Measurements from ENCODE around the gene EID1.
A peak's percentile ranks its signal among the peaks of the same experiment; 100 is the strongest.
"Not testable (repeated sequence)": the region's sequence is repeated elsewhere in the genome, so short reads cannot be mapped to it uniquely, and the experiment has no call there.

The EID1 gene

DNA sequence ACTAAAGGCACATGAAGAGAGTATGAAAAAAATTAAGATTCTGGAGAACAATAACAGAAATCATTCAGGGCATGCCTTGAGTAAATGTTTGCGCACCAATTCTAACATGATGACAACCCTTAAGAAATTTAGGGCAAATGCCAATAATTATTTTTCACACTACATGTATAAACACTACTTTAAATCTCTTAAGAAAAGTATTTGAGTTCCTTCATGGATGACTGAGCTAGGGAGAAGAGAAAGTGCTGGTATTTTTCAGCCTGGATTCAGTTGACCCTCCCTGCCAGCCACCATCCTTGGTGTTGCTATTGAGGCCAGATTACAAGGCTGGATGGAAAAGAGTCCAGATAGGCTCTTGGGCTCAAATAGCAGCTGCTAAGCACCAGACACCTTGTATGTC lies 8.0 kb upstream of the EID1 start:
- DNase-seq (ENCODE audit: low read depth): no peak

DNA sequence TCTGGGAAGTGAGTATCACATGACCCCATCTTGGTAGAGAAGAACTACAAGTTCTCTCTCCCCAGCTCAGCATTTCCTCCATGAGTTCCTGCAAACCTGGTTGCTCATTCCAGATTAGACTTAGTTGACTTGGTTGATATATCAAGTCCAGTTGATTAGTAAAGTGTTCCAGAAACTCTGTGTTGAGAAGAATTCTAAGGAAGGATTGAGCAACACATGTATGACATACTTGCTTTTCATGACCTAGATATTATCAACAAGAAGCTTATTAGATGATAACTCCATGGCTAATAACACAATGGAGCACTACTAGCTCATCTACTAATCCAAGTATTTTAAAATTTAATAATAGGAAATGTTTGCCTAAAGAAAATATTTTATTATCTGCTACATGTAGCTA lies 6.4 kb upstream of the EID1 start:
- no peak for DNase-seq (ENCODE audit: low read depth)

DNA sequence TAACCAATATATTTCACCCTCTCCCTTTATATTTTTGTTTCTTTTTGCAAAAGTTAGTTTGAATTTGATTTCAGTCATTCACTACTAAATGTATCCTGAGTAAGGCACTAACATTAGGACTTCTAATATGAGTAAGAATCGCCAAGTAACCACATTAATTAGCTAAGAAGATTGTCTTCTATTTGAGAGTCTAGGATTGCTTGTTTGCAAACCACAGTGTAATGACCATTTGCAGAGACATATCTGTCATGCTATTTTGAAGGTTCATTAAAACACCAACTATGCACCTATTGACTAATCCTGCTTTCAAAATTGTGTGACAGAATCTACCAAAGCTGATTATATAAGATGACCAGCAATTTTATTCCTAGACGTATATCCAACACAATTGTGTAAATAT lies 5.3 kb upstream of the EID1 start:
- DNase-seq (ENCODE audit: low read depth): no peak

DNA sequence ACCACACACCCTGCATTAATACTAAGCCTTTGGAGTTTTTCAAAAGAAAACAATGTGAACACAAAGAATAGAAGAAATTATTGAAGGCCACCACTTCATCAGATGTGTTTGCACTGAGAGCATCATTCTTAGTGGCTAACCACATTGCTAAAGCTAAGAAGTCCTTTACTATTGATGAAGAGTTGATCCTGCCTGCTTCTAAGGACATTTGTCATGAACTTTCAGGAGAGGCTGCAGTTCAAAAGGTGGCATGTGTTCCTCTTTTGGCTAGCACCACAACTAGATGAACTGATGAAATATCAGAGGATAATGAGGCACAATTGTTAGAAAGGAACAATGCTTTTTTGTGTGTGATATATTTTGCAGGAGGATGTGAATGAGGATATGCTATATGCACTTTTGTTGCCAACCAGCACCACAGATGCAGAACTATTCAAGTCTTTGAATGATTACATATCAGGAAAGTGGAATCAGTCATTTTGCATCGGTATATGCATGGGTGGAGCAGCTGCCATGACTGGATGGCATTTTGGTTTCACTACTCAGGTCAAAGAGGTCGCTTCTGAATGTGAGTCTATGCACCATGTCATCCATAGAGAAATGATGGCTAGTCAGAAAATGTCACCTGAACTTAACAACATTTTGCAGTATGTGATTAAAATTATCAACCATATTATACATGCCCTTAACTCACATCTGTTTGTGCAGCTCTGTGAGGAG lies 2.5 kb upstream of the EID1 start:
- DNase-seq (ENCODE audit: low read depth): no peak

DNA sequence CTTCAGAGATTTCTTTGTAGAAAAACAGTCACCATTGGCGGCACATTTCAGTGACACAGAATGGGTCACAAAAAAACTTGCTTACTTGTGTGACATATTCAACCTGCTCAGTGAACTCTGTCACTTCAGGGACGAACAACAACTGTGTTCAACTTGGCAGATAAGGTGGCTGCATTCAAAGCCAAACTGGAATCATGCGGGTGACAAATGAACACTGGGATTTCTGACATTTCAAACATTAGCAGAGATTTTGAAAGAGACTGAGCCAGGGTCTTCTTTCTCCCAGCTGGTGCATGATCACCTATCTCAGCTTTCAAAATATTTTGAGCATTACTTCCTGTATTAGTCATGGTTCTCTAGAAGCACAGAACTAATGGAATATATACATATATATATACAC lies 1.9 kb upstream of the EID1 start:
- DNase-seq (ENCODE audit: low read depth): no peak

DNA sequence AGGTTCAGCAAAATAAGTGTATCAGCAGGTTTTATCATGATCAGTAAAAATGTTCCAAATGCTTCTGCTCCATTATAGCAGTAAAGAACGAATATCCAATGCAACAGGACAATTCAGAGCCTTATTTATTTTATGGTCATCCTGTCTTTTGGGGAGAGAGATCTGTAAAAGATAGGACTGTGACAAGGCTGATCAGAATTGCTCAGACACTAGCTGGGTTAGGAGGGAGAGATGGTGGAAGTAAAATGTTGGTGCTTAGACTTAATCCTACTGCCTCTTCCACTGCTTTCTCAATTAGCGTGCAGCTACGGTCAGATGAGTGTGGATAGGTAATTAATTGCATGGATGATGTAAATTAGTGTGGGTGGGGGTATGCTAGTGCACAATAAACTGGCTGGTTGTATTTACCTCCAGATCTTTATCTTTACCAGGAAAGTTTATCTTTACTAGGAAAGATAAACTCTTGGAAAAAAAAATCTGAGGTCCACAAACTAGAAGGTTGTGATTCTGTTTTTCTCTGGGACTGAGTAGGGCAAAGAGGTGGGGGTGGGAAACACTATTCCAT lies 2.2 kb downstream of the EID1 start:
- DNase-seq (ENCODE audit: low read depth): no peak

DNA sequence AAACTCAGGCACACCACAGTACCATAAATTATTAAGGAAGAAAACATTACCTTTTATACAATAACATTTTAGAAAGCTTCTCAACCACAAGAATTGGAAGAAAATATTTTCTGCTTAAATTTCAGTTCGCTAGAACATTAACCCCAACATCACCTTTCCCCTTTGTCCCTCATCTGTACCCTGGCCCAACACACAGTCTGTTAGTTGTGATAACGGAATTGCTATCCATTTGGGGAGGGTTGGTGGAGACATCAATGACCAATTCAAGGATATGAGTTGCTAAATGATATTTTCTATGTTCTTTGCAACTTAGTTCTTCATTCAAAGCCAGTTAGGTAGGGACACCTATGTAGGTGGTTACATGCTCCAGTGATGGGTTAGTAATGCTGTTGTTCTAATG lies 5.8 kb downstream of the EID1 start:
- no peak for DNase-seq (ENCODE audit: low read depth)

DNA sequence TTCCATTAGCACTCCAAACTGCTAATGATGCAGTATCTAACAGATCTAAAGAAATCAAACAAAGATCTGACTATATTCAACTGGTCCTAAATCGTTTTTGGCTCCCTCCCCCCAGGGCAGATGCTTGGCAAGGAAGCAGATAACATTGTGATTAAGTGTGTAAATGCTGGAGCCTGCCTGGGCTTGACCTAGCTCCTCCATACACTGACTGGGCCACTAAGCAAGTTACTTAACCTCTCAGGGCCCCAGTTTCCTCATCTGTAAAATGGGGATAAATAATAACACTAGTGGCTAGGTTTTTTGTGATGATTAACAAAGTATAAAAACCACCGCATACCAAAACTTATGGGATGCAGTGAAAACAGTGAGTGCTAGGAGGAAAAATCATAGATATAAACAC lies 9.2 kb downstream of the EID1 start:
- no peak for DNase-seq (ENCODE audit: low read depth)

DNA sequence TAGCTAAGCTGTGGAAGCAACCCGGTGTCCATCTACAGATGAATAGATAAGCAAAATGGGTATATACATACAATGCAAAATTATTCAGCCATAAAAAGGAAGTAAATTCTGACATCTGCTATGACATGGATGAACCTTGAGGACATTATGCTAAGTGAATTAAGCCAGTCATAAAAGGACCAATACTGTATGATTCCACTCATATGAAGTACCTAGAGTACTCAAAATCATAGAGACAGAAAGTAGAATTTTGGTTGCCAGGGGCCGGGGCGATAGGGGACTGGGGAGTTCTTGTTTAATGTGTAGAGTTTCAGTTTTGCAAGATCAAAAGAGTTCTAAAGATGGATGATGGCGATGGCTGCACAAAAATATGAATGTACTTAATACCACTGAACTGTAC lies 10.3 kb downstream of the EID1 start:
- no peak for DNase-seq (ENCODE audit: low read depth)

DNA sequence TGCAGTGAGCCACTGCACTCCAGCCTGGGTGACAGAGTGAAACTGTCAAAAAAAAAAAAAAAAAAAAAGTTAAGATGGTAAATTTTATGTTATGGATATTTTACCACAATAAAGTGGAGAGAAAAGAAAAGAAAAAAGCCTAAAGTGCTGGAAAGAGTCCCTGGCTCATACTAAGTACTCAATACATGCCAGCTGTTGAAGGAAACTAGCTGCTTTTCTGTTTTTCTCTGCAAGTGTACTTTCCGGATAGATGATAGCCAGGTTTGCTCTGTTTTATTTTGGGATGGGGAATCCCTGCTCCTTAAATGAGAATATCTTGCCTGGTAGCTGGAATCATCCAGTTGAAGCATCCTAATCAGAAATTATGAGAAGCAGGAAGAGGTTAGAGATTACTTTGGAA lies 10.9 kb downstream of the EID1 start:
- no peak for DNase-seq (ENCODE audit: low read depth)

DNA sequence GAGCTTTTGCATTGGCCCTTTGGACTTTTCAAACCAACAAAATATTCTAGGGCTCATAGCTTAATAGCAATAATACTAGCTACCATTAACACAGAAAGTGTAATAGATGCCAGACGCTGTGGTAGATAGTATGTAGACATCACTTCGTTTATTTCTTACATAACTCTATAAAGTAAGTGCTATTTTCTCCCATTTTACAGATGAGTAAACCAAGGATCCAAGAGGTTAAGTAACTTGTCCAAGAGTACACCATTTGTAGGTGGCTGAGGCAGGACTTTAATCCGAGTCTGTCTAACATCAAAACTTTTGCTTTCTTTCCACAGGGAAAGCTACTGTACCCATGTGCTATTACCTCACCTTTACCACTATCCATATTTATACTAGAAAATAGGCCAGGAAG lies 12.0 kb downstream of the EID1 start:
- no peak for DNase-seq (ENCODE audit: low read depth)

DNA sequence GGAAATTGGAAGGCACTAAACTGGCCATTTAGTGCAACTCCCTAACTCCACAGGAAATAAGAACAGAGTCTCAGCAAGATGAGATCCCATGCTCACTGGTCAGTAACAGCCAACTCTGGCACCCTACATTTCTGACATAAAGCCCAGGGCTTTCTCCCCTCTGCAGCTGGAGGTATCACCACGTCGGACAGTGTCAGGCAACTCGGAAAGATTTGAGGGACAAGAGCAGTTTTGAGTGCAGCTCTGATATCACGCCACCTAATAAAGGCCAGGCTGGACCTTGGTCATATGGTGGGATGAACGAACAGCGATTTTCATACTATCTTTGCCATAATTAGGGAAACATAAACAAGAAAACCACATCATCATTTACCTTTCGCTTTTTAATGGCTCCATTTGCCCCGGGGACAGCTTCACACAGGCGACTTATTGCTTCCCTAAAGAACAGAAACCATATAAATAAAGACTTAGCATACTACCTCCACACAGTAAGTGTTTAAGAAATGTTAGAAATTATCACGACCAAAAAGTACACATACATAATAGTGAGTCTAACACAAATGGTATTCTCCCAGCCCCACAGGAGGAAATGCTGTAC lies 12.5 kb downstream of the EID1 start:
- DNase-seq (ENCODE audit: low read depth): no peak

DNA sequence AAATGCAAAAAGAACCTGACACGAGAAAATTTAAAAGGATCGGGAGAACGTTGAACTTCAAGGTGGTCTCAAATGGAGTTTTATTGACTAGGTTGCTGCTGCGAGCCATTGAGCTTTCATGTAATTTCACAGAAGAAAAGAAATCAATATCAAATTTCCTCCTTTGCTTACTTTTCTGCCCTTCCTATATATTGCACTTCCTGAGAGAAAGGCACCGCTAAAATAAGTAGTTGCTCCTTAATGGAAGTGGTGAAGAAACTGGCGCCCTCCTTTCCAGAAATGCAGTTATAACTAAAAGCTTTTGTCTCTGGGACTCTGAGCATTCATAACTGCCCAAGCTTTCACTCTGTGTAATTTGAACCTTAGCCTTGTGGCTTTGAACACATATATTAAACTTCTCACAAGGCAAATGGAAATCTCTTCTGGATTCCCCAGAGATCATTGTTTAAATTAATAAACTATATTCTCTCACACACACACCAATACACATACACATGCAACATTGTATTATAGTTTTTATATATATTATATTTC lies 13.4 kb downstream of the EID1 start:
- DNase-seq (ENCODE audit: low read depth): no peak

DNA sequence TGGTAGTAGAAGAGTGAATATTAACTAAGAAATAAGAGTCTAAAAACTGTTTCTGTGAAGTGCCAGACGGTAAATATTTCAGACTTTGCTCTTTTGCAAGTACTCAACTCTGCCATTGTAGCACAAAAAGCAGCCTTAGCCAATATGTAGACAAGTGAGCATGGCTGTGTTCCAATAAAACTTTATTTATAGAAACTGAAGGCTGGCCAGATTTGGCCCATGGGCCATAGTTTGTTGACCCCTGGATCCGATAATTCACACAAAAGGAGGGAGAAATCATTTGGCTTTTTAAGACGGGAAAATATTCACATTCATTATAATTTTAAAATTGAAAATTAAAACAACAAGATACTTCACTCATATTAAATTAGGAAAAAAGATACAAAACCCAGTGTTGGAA lies 15.4 kb downstream of the EID1 start:
- no peak for DNase-seq (ENCODE audit: low read depth)

DNA sequence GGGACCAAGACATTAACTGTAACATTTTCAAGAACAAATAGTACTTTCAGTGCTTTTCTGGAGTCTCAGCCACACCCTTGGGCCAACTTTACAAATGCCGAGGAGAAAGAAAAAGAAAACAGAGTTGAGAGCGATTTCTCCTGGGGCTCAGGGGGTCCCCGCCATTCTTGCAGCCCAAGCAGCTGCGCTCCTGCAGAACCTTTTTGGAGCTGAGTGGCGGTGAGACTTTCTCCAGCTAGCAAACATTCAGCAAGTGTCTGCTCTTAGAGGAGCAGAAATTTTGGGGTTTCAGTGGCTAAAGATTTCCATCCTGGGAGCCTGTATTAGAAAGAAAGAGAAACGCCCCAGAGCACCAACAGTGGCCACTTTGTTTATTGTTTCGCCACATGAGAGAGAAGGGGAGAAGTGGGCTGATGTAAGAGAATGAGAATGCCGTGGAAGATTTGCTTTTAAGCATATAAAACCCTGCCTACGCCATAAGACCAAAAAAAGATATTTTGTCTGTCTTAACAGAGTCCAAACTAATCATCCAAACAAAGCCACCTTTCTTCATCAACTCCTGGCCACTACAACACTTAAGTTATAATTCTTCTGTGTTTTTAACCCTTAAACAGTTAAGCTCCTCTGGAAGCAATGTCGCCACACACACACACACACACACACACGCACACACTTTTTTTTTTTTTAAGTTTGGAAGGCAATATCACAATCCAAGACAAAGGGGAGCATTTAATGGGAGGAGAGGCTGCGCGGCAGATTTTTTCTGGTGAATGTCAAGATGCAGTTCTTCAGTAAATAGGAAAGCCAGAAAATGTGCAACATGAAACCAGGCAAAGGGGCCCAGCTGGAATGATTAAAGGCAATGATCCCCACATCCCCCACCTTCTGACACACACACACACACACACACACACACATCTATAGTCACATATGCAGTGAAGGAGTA lies 19.2 kb downstream of the EID1 start:
- DNase-seq (ENCODE audit: low read depth): peak; percentile 68

DNA sequence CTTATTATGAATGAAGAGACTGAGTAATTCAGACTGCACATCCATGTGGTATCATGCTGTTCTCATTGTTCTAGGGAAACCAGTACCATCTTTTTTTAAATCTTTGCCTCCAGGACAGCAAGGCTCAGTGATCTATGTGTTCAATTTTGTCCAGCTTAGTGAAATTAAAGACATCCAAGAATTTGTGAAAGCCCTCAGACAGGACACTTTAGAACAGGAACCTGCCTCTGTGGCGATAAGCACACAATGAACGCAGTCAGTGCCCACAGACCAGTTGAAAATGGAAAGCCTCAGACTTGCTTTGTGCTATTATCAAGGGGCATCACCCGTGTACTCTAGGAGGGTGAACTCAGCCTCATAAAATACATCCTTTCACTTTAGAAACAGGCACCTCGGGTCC lies 20.1 kb downstream of the EID1 start:
- DNase-seq (ENCODE audit: low read depth): no peak

DNA sequence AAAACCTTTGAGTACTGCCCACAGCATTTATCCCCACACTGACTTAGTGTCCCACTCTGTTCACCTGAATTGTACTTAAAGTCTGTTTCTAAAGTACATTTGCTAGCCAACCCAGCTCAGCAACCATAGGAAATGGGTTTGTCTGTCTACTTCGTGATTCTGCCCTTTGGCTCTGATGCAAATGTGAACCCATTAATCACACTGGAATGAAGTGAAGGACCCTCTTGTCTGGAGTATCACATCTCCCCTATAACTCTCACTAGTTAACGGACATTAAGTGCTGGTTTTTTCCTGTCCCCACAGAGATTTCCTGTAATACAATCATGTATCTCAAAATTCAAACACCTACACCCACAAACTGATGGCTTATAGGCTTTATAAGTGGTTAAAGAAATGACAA lies 20.5 kb downstream of the EID1 start:
- no peak for DNase-seq (ENCODE audit: low read depth)

DNA sequence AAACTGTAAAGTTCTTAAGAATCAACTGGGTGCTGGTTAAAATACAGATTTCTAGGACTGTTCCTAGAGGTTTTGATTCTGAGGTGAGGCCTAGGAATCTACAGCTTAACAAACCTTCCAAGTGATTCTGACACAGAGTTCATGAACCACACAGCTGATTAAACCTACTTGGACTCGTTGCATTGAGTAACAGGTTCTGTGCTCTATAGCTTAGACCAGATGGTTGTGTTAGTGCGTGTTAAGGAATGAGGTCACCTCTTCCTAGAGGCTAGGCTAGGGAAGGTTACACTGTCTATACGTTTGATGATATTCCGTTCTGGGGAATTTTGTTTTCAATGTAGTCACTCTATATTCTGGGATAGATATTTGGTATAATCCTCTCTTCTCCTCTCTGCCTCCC lies 21.9 kb downstream of the EID1 start:
- no peak for DNase-seq (ENCODE audit: low read depth)

DNA sequence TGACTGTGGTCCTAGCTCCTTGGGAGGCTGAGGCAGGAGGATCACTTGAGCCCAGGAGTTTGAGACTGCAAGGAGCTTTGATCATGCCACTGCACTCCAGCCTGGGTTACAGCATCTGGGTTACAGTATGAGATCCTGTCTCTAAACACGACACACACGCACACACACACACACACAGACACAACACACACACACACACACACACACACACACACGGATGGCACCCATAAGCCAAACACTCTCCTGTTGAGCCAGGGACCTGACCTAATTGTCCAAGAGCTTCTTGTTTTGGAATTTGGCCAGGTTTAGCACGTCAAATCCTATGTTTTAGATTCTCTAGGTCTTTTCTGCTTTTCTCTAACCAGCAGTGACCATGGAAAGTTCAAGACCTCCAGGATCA lies 26.8 kb downstream of the EID1 start:
- no peak for DNase-seq (ENCODE audit: low read depth)

DNA sequence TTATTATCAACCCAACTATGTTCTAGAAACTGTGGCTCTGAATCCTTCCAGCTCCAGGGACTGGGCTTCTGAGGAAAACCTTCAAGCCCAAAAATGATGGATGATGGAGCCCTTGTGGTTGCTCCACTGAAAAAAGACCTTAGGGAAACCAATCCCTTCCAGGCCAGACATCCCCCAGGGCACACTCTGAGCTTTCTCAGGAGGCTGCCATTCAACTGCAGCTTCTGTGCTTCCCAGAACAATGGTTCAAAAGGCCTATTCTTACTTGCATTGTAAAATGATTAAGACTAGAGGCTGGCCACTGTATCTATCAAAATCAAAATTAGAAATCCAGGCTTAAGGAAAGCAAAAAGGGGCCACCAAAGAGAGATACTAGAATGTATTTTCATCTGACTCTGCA lies 27.3 kb downstream of the EID1 start:
- no peak for DNase-seq (ENCODE audit: low read depth)

DNA sequence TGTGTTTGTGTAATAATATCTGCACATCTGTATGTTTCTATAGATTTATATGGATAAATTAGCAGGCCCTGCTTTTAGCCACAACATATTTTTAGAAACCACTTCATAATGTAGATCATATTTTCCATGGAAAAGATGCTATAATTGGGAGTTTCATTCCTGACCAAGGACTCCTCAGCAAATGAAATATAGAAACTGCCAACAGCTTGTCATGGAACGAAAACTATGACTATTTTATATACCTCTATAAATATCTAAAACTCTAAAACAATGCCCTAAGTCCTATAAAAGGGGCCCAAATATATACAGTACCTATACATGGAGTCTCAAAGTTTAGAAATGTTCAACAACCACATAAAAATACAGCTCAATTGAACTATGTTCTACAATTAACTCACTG lies 27.9 kb downstream of the EID1 start:
- no peak for DNase-seq (ENCODE audit: low read depth)

DNA sequence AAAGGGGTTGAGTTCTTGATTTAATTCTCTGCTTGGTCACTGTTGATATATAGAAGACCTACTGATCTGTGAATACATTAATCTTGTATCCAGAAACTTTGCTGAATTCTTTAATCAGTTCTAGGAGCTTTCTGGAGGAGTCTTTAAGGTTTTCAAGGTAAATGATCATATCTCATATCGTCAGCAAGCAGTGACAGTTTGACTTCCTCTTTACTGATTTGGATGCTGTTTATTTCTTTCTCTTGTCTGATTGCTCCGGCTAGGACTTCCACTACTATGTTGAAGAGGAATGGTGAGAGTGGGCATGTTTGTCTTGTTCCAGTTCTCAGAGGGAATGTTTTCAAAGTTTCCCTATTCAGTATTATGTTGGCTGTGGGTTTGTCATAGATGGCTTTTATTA lies 31.4 kb downstream of the EID1 start:
- DNase-seq (ENCODE audit: low read depth): not testable (repeated sequence)

DNA sequence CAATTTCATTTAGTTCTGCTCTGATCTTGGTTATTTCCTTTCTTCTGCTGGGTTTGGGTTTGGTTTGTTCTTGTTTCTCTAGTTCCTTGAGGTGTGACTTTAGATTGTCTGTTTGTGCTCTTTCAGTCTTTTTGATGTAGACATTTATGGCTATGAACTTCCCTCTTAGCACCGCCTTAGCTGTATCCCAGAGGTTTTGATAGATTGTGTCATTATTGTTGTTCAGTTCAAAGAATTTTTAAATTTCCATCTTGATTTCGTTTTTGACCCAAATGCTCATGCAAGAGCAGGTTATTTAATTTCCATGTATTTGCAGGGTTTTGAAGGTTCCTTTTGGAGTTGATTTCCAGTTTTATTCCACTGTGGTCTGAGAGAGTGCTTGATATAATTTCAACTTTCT lies 32.6 kb downstream of the EID1 start:
- not testable (repeated sequence) for DNase-seq (ENCODE audit: low read depth)

Data from fibroblast of the conjunctiva (primary cell).